Measurements from ENCODE around the gene FKTN.

GRCh38 chr9:105625088-105625487 is 67.2 kb downstream of the FKTN start:
- TF ChIP-seq EP300 (IDR thresholded peaks at IDR 0.05) (no peak), CTCF (IDR thresholded peaks at IDR 0.05) (no peak), POLR2A (IDR thresholded peaks at IDR 0.05) (no peak)
